IPS-NIHi11 (cell line): ENCODE results near the gene TXNL4B.

ENCODE experiments used
- DNase-seq: peaks from one replicate; pipeline ENCODE4 v3.0.0; 2012; ENCODE audit warnings: mixed read lengths, low spot score

TXNL4B gene

GRCh38 chr16:72093448-72094265 lies at the start of gene TXNL4B, which contains the start of gene DHX38:
TSS of gene TXNL4B (minus strand) at chr16:72093620. CDS start at chr16:72090749, 2,871 bp downstream.
TSS of gene DHX38 (plus strand) at chr16:72093847. CDS start at chr16:72096158, 2,311 bp downstream.
- DNase-seq, result peak; percentile 97

GRCh38 chr16:72142476-72142875 lies 49.1 kb upstream of the TXNL4B start:
- DNase-seq, result no peak

- DNase-seq, result no peak
These were observed 46.5 kb upstream of the TXNL4B start for GRCh38 chr16:72139908-72140307.

- DNase-seq, result no peak
These were observed 44.7 kb upstream of the TXNL4B start for GRCh38 chr16:72138064-72138572.

GRCh38 chr16:72137380-72138063 lies 44.1 kb upstream of the TXNL4B start:
- DNase-seq, result no peak

- no peak for DNase-seq
These were observed 41.1 kb upstream of the TXNL4B start for GRCh38 chr16:72134507-72134906.

GRCh38 chr16:72132726-72133125 lies 39.3 kb upstream of the TXNL4B start:
- no peak for DNase-seq

- DNase-seq, result peak; percentile 31
These were observed 37.6 kb upstream of the TXNL4B start for GRCh38 chr16:72131036-72131435.

GRCh38 chr16:72129976-72130656 lies 36.7 kb upstream of the TXNL4B start:
- no peak for DNase-seq

- DNase-seq, result no peak
These were observed 35.3 kb upstream of the TXNL4B start for GRCh38 chr16:72128701-72129100.

GRCh38 chr16:72126429-72126765 lies 33.0 kb upstream of the TXNL4B start:
- no peak for DNase-seq

- no peak for DNase-seq
These were observed 32.4 kb upstream of the TXNL4B start for GRCh38 chr16:72125635-72126428.

- peak; percentile 86 for DNase-seq
These were observed 31.6 kb upstream of the TXNL4B start for GRCh38 chr16:72124761-72125634.

GRCh38 chr16:72124148-72124547 lies 30.7 kb upstream of the TXNL4B start:
- no peak for DNase-seq

- no peak for DNase-seq
These were observed 30.0 kb upstream of the TXNL4B start for GRCh38 chr16:72123426-72123825.

- DNase-seq, result no peak
These were observed 29.5 kb upstream of the TXNL4B start for GRCh38 chr16:72122916-72123315.

- DNase-seq, result no peak
These were observed 28.9 kb upstream of the TXNL4B start for GRCh38 chr16:72122308-72122707.

- DNase-seq, result no peak
These were observed 26.6 kb upstream of the TXNL4B start for GRCh38 chr16:72120026-72120425.

- DNase-seq, result no peak
These were observed 20.2 kb upstream of the TXNL4B start for GRCh38 chr16:72113616-72113945.

- no peak for DNase-seq
These were observed 19.6 kb upstream of the TXNL4B start for GRCh38 chr16:72112906-72113615.
